D721Med (cell line): ENCODE data around the gene TGFB2.

Source experiments
- DNase-seq: peaks from one replicate; pipeline ENCODE4 v3.0.0; 2011; ENCODE audit warnings: low spot score; ENCODE audit not compliant: insufficient read length
- FAIRE-seq: peaks from 2 replicates; lab custom pipeline; 2011; peaks lifted over from hg19 to GRCh38; lab: Jason Lieb, UNC
- TF ChIP-seq, protein P1 (sequence below): IDR thresholded peaks from 2 replicates; pipeline ENCODE4 v1.5.1; 2012; ENCODE audit warnings: mild to moderate bottlenecking, control low read depth; ENCODE audit not compliant: insufficient read depth; ENCODE audit errors: missing control alignments

The TGFB2 gene

GRCh38 chr1:218350801-218351266, 5.7 kb downstream of the TGFB2 start:
- no peak for FAIRE-seq
- TF ChIP-seq, protein P1, sequence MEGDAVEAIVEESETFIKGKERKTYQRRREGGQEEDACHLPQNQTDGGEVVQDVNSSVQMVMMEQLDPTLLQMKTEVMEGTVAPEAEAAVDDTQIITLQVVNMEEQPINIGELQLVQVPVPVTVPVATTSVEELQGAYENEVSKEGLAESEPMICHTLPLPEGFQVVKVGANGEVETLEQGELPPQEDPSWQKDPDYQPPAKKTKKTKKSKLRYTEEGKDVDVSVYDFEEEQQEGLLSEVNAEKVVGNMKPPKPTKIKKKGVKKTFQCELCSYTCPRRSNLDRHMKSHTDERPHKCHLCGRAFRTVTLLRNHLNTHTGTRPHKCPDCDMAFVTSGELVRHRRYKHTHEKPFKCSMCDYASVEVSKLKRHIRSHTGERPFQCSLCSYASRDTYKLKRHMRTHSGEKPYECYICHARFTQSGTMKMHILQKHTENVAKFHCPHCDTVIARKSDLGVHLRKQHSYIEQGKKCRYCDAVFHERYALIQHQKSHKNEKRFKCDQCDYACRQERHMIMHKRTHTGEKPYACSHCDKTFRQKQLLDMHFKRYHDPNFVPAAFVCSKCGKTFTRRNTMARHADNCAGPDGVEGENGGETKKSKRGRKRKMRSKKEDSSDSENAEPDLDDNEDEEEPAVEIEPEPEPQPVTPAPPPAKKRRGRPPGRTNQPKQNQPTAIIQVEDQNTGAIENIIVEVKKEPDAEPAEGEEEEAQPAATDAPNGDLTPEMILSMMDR: no peak
- DNase-seq: no peak

GRCh38 chr1:218351391-218352074, 6.4 kb downstream of the TGFB2 start:
- DNase-seq: no peak
- FAIRE-seq: no peak
- TF ChIP-seq, protein P1: no peak

DNA sequence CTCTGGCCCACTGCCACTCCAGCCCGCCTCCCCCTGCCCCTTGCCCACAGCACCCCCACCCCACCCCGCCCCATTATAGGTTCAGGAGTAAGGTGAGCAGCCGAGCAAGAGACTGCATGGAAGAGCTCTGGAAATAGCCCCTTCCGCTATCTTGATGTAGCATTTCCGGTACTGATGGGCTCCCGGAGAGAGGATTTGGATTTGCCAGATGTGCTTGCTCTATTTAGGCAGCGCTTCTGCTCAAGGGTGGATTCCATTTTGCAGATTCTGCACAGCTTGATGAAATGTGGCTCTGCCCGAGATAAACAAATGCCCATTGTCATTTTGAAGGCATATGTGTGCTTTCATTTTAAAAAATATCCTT, 6.9 kb downstream of the TGFB2 start:
- no peak for DNase-seq
- TF ChIP-seq, protein P1: no peak
- no peak for FAIRE-seq

GRCh38 chr1:218353656-218354055, 8.5 kb downstream of the TGFB2 start:
- TF ChIP-seq, protein P1: no peak
- no peak for DNase-seq
- FAIRE-seq: no peak

GRCh38 chr1:218355278-218355677, 10.1 kb downstream of the TGFB2 start:
- no peak for FAIRE-seq
- DNase-seq: no peak
- TF ChIP-seq, protein P1: no peak

- FAIRE-seq (no peak), DNase-seq (no peak)
- TF ChIP-seq, protein P1: no peak
Measured at GRCh38 chr1:218357211-218357892, 12.2 kb downstream of the TGFB2 start.

DNA sequence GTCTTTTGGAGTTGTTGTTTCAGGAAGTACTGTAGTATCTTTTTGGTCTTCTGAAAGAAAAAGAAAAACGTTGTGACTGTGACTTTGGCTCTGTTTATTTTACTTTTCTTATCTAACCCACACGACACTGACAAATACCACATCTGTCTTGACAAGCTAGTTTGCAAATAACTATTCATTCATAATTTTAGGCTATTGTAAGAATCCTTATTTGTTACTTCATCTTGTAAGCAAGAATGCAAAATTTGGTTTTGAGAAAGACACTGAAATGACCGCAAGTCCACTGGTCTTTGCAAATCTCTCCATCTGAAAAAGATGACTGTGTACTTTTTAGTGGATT, 12.7 kb downstream of the TGFB2 start:
- TF ChIP-seq, protein P1: no peak
- DNase-seq (no peak), FAIRE-seq (no peak)
